NCI-H1105 (cell line): ENCODE results near the gene OR1E2.
"Not testable (repeated sequence)": the region's sequence is repeated elsewhere in the genome, so short reads cannot be mapped to it uniquely, and the experiment has no call there.

Source experiments
- DNase-seq: peaks from one replicate; lab custom pipeline; 2025; lab: John Stamatoyannopoulos, UW

OR1E2 gene, protein sequence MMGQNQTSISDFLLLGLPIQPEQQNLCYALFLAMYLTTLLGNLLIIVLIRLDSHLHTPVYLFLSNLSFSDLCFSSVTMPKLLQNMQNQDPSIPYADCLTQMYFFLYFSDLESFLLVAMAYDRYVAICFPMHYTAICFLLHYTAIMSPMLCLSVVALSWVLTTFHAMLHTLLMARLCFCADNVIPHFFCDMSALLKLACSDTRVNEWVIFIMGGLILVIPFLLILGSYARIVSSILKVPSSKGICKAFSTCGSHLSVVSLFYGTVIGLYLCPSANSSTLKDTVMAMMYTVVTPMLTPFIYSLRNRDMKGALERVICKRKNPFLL

GRCh38 chr17:3433741-3434140, at the start of gene OR1E2:
OR1E2 (minus strand) TSS chr17:3433841; CDS start chr17:3433841, 0 bp downstream.
- DNase-seq, result no peak

GRCh38 chr17:3482852-3483251, 49.2 kb upstream of the OR1E2 start:
- DNase-seq, result no peak

DNA sequence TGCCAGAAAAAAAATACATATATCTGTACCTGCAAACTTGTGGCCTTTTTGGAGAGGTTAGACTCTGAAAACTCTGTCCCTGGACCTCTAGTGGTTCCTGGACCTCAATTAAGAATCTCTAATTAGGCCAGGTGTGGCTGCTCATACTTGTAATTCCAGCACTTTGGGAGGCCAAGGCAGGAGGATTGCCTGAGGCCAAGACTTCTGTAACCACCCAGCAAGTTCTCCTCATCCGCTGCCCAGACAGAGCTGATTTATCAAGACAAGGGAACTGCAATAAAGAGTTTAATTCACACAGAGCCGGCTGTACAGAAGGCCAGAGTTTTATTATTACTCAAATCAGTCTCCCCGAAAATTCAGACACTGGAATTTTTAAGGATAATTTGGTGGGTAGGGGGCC, 46.3 kb upstream of the OR1E2 start:
- DNase-seq, result no peak

DNA sequence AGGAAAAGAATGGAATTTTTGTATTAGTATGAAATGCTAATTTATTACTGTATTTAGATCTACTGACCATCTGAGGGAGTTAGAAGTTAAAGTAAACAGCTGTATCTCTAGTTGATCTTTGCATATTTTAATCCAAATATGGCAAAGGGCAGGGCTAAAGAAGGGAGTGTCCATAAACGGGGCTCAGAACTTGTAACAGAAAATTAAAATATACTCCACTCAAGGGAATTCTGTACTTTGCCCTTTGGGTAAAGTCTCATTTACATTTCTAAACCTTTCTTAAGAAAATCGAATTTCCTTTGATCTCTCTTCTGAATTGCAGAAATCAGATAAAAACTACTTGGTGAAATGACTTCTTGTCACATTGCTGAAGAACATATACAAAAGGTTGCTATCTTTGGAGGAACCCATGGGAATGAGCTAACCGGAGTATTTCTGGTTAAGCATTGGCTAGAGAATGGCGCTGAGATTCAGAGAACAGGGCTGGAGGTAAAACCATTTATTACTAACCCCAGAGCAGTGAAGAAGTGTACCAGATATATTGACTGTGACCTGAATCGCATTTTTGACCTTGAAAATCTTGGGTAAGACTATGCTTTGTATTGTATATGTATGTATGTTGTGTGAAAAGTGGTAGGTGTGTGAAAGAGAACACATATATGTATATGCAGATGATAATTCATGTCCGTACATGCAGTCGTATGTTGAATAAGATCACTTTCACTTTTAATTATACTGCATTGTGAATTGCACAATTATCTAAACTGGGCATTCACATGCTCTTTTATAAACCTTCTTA, 42.4 kb upstream of the OR1E2 start, which contains the start of gene ASPA:
Gene ASPA (plus strand): TSS at position 186 of the 799 bp plus-strand sequence. CDS start 163 bp downstream, at position 349.
- no peak for DNase-seq

GRCh38 chr17:3475251-3475685, 41.6 kb upstream of the OR1E2 start:
- DNase-seq, result no peak

- DNase-seq, result no peak
Observed at GRCh38 chr17:3474212-3474611, 40.6 kb upstream of the OR1E2 start.

- DNase-seq, result no peak
Observed at GRCh38 chr17:3472137-3472536, 38.5 kb upstream of the OR1E2 start.

- DNase-seq, result no peak
Observed at GRCh38 chr17:3471599-3471998, 38.0 kb upstream of the OR1E2 start, which contains the start of gene SPATA22. SPATA22 (minus strand) TSS chr17:3471819; CDS start chr17:3469325, 2,494 bp downstream.

- no peak for DNase-seq
Observed at GRCh38 chr17:3469529-3469928, 35.9 kb upstream of the OR1E2 start.

DNA sequence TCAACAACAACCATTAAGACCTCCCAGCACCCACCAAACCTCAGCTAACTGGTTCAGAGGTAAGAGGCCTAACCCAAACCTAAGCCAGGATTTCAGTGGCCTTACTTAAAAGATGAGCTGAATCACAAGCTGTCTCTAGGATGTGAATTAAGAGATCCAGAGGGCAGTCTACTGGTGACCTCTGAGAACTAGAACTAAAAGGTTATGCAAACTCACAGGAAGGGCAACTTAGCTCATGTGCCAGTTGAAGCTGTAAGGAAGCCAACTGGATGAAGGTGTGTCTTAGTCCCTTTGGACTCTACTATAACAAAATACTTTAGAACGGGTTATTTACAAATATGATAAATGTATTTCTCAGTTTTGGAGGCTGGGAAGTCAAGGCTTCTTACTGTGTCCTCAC, 32.7 kb upstream of the OR1E2 start:
- not testable (repeated sequence) for DNase-seq

- DNase-seq, result no peak
Observed at GRCh38 chr17:3448059-3448665, 14.5 kb upstream of the OR1E2 start.

DNA sequence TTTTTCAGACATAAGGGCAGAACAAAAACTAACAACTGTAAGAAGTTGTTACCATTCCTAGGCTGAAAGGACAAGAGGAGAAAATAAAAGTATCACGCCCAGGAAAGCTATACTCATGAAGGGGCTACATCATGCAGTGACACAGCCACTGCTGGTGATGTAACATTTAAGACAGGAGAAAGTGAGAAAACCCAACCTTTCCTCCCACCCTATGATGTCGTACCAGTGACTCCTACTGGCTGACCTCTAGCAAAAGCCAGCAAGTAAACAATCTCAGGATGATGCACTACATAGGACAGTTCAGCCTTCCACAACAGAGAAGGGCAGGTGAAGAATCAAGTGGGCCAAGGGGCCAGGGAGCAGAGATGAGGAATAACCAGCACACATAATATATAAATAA, 14.0 kb upstream of the OR1E2 start:
- DNase-seq, result no peak

GRCh38 chr17:3440451-3440850, 6.8 kb upstream of the OR1E2 start:
- DNase-seq, result no peak

GRCh38 chr17:3438368-3438767, 4.7 kb upstream of the OR1E2 start:
- DNase-seq, result no peak

DNA sequence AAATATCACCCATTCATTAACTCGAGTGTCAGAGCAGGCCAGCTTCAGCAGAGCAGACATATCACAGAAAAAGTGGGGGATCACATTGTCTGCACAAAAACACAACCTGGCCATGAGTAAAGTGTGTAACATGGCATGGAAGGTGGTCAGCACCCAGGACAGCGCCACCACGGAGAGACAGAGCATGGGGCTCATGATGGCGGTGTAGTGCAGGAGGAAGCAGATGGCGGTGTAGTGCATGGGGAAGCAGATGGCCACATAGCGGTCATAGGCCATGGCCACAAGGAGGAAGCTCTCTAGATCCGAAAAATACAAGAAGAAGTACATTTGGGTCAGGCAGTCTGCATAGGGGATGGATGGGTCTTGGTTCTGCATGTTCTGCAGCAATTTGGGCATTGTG, 426 bp downstream of the OR1E2 start:
- DNase-seq, result not testable (repeated sequence)

GRCh38 chr17:3418222-3418621, 15.4 kb downstream of the OR1E2 start:
- no peak for DNase-seq

DNA sequence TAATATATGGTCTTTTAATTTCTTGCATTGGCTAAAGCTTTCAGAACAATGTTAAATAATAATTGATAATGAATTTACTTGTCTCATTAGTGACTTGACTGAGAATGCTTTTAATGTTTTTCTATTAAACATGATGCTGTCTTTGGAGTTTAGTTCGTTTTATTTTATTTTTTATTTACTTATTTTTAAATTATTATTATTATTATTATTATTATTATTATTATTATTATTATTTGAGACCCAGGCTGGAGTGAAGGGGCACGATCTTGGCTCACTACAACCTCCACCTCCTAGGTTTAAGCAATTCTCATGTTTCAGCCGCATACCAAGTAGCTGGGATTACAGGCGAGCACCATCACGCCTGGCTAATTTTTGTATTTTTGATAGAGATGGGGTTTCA, 18.0 kb downstream of the OR1E2 start:
- no peak for DNase-seq

DNA sequence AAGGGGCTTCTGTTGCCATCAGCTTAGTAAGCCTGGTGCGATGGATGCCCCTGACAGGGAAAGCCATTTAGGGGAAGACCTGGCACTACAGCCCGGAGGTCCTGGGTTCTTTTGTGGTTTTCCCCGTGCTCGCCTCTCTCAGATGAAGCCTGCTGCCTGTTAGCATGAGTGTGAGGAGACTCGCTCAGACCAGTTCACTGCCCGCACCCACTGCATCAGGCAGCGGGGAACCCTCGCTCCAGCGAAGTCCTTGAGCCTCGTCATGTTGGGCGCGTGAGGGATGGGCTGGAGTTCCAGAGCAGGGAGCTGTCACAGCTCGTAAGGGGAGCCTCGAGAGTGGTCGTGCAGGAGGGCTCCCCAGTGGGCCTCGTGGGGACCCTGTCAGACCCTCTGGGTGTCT, 21.4 kb downstream of the OR1E2 start:
- not testable (repeated sequence) for DNase-seq

GRCh38 chr17:3411070-3411469, 22.6 kb downstream of the OR1E2 start, which contains the start of gene OR3A3:
OR3A3 (plus strand) TSS chr17:3411370.
- no peak for DNase-seq

GRCh38 chr17:3403856-3404255, 29.8 kb downstream of the OR1E2 start:
- not testable (repeated sequence) for DNase-seq

- no peak for DNase-seq
Observed at GRCh38 chr17:3401786-3402185, 31.9 kb downstream of the OR1E2 start.

GRCh38 chr17:3400055-3400454, 33.6 kb downstream of the OR1E2 start:
- DNase-seq, result no peak

DNA sequence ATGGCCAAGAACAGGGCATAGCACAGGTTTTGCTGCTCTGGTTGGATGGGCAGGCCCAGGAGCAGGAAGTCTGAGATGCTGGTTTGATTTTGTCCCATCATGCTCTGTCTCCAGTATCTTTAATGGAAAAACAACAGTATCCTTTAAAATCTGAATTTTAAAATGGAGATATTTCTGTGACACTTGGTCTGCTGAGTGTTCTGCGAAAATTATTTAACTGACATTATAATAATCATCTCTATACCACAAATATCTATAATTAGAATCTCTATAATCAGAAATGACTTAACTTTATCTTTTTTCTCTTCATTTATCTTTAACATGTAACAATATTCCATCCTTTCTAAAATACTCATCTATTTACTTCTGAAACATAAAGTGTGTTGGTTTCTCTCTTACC, 35.3 kb downstream of the OR1E2 start, which contains the start of gene OR1E1:
Gene OR1E1 (minus strand): TSS at position 101 of the 400 bp plus-strand sequence. CDS start 0 bp downstream, at position 101.
- no peak for DNase-seq
